ENCODE data around the gene MAZ.

DNA sequence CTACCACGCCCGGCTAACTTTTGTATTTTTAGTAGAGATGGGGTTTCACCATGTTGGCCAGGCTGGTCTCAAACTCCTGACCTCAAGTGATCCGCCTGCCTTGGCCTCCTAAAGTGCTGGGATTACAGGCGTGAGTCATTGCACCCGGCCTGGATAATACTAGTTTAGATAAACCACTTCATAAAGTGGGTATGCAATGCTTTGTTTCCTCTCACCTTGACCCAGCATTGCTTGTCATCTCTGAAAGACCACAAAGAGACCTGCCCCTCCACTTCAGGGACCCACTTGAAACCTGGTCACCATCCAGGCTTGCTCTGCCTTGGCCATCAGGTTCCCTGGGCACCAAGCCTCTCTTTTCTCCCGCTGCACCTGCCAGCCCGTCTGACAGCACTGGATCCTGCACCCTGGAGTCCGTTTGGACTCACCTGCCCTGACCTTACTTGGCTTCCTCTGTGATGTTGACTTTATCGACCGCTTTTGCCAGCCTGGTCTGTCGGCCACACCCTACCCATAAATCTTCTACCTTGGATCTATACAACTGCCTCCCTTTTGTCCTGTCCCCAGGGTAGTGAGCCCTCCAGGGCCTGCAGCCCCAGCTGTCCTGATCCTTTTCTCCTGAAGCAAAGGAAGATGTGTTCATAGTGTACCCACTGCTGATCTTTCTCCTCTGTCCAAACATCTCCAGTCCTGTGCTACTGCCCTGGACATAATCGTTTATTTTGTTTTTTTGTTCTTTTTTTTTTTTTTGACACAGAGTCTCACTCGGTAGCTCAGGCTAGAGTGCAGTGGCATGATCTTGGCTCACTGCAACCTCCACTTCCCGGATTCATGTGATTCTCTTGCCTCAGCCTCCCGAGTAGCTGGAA is 40.9 kb upstream of the MAZ start:
- no peak for TF ChIP-seq POLR2A (IDR thresholded peaks at IDR 0.05)
- TF ChIP-seq, protein P1, sequence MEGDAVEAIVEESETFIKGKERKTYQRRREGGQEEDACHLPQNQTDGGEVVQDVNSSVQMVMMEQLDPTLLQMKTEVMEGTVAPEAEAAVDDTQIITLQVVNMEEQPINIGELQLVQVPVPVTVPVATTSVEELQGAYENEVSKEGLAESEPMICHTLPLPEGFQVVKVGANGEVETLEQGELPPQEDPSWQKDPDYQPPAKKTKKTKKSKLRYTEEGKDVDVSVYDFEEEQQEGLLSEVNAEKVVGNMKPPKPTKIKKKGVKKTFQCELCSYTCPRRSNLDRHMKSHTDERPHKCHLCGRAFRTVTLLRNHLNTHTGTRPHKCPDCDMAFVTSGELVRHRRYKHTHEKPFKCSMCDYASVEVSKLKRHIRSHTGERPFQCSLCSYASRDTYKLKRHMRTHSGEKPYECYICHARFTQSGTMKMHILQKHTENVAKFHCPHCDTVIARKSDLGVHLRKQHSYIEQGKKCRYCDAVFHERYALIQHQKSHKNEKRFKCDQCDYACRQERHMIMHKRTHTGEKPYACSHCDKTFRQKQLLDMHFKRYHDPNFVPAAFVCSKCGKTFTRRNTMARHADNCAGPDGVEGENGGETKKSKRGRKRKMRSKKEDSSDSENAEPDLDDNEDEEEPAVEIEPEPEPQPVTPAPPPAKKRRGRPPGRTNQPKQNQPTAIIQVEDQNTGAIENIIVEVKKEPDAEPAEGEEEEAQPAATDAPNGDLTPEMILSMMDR (IDR thresholded peaks at IDR 0.05) = peak in 1 of 3 donors; percentile 43
